NT2/D1 (cell line): ENCODE measurements around the gene NFKB1.

Experiments used
- DNase-seq: peaks from one replicate; pipeline ENCODE4 v3.0.0-alpha.2; 2011; ENCODE audit warnings: low read depth, low spot score
- H3K27me3 ChIP-seq: 2 replicates; pipeline ENCODE4 v1.6.0; 2011; ENCODE audit warnings: mild to moderate bottlenecking; ENCODE audit not compliant: insufficient read length, insufficient read depth
- H3K36me3 ChIP-seq: 2 replicates; pipeline ENCODE4 v1.6.1; 2011; ENCODE audit warnings: mild to moderate bottlenecking, low read length, mixed read lengths; ENCODE audit not compliant: insufficient read depth, insufficient read length
- H3K4me1 ChIP-seq: 2 replicates; pipeline ENCODE4 v1.5.1; 2011; ENCODE audit not compliant: insufficient read depth, insufficient read length
- H3K4me3 ChIP-seq: 2 replicates; pipeline ENCODE4 v1.5.1; 2011; ENCODE audit warnings: low read depth; ENCODE audit not compliant: insufficient read length
- H3K9ac ChIP-seq: 2 replicates; pipeline ENCODE4 v1.6.0; 2011; ENCODE audit warnings: low read depth; ENCODE audit not compliant: insufficient read length
- H3K9me3 ChIP-seq: 2 replicates; pipeline ENCODE4 v1.5.1; 2011; ENCODE audit warnings: mild to moderate bottlenecking, low read length; ENCODE audit not compliant: insufficient read depth
- SUZ12 ChIP-seq: IDR thresholded peaks from 2 replicates; pipeline ENCODE4 v1.6.1; 2011; ENCODE audit not compliant: insufficient read length, insufficient read depth; ENCODE audit errors: extremely low read depth
- YY1 ChIP-seq: IDR thresholded peaks from 2 replicates; pipeline ENCODE4 v1.6.1; 2011; ENCODE audit not compliant: insufficient read length, insufficient read depth
- ZNF274 ChIP-seq: IDR thresholded peaks from 2 replicates; pipeline ENCODE4 v1.6.1; 2011; ENCODE audit warnings: mild to moderate bottlenecking, low read depth, low read length

Gene NFKB1

GRCh38 chr4:102511830-102512605 is 10.9 kb downstream of the NFKB1 start:
- TF ChIP-seq SUZ12: no peak
- Histone ChIP-seq H3K9me3 (no peaks in the 10 kb centered on the region), H3K9ac (no peak overlapping the region), H3K36me3 (no peaks in the 10 kb centered on the region), H3K4me1 (no peaks in the 10 kb centered on the region), H3K4me3 (no peak overlapping the region), H3K27me3 (no peaks in the 10 kb centered on the region)
- no peak for DNase-seq

GRCh38 chr4:102514298-102514964 is 13.3 kb downstream of the NFKB1 start:
- DNase-seq: no peak
- Histone ChIP-seq H3K4me1 (no peaks in the 10 kb centered on the region), H3K27me3 (no peaks in the 10 kb centered on the region), H3K9ac (no peak overlapping the region), H3K9me3 (no peaks in the 10 kb centered on the region), H3K4me3 (no peak overlapping the region), H3K36me3 (no peaks in the 10 kb centered on the region)
- TF ChIP-seq SUZ12 (no peak), YY1 (no peak), ZNF274 (no peak)

- Histone ChIP-seq H3K4me1 (no peaks in the 10 kb centered on the region), H3K4me3 (no peak overlapping the region), H3K36me3 (no peaks in the 10 kb centered on the region), H3K27me3 (no peaks in the 10 kb centered on the region), H3K9ac (no peak overlapping the region), H3K9me3 (no peaks in the 10 kb centered on the region)
- no peak for TF ChIP-seq YY1
- TF ChIP-seq ZNF274: no peak
- TF ChIP-seq SUZ12: no peak
- no peak for DNase-seq
These were observed 16.6 kb downstream of the NFKB1 start for GRCh38 chr4:102517753-102518152.

- no peak overlapping the region for H3K9ac ChIP-seq
- no peaks in the 10 kb centered on the region for H3K9me3 ChIP-seq
- no peak for DNase-seq
- H3K4me3 ChIP-seq: no peak overlapping the region
- no peaks in the 10 kb centered on the region for H3K27me3 ChIP-seq
- H3K4me1 ChIP-seq: no peaks in the 10 kb centered on the region
- no peaks in the 10 kb centered on the region for H3K36me3 ChIP-seq
- TF ChIP-seq YY1: no peak
- no peak for TF ChIP-seq SUZ12
- no peak for TF ChIP-seq ZNF274
These were observed 17.6 kb downstream of the NFKB1 start for GRCh38 chr4:102518703-102519131.

GRCh38 chr4:102519925-102520324 is 18.8 kb downstream of the NFKB1 start:
- Histone ChIP-seq H3K36me3 (no peaks in the 10 kb centered on the region), H3K4me1 (no peaks in the 10 kb centered on the region), H3K9me3 (no peaks in the 10 kb centered on the region), H3K27me3 (no peaks in the 10 kb centered on the region), H3K9ac (no peak overlapping the region), H3K4me3 (no peak overlapping the region)
- no peak for DNase-seq
- TF ChIP-seq SUZ12 (no peak), YY1 (no peak)

GRCh38 chr4:102521570-102521969 is 20.4 kb downstream of the NFKB1 start:
- no peaks in the 10 kb centered on the region for H3K4me1 ChIP-seq
- no peaks in the 10 kb centered on the region for H3K27me3 ChIP-seq
- no peaks in the 10 kb centered on the region for H3K36me3 ChIP-seq
- H3K4me3 ChIP-seq: no peak overlapping the region
- DNase-seq: no peak
- no peaks in the 10 kb centered on the region for H3K9me3 ChIP-seq
- TF ChIP-seq YY1 (no peak), SUZ12 (no peak), ZNF274 (no peak)
- H3K9ac ChIP-seq: no peak overlapping the region

- no peaks in the 10 kb centered on the region for H3K36me3 ChIP-seq
- H3K9ac ChIP-seq: no peak overlapping the region
- no peaks in the 10 kb centered on the region for H3K27me3 ChIP-seq
- no peaks in the 10 kb centered on the region for H3K4me1 ChIP-seq
- no peak overlapping the region for H3K4me3 ChIP-seq
- no peaks in the 10 kb centered on the region for H3K9me3 ChIP-seq
- TF ChIP-seq SUZ12: no peak
- no peak for TF ChIP-seq ZNF274
- TF ChIP-seq YY1: no peak
- DNase-seq: no peak
These were observed 20.9 kb downstream of the NFKB1 start for GRCh38 chr4:102522031-102522440.
